HG03378 (cell line): ENCODE results near the gene AGAP1.

Experiments
- ATAC-seq: cut with Tn5 transposase; IDR thresholded peaks from one replicate; pipeline ENCODE4 v1.9.1; 2021; ENCODE audit warnings: mild to moderate bottlenecking, moderate library complexity; ENCODE audit not compliant: unreplicated experiment

AGAP1 gene

DNA sequence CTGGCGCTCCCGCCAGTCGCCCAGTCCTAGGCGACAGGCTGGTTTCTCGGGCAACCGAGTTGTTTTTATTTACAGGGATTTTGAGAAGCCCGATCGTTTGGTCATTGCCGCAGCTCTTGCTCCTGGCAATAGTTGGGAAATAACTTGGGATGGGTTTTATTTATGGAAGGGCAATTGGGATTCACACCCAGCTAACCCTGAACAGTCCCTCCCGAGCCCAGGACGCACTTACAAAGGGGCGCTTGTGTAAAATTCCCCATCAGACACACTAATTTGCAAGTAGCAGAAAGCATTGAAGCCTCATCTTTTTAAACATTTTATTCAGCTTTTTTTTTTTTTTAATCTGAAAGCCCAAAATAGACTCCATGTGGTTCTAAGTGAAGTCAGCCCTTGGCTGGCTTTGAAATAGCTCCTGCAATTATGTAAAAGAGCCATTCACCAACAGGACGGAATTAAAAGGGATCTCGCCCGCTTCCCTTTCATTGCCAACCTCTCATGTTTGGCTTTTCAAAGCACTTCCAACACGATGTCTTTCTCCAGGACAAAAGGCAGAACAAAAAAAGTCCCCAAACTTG, 677.9 kb downstream of the AGAP1 start:
- ATAC-seq: no peak

DNA sequence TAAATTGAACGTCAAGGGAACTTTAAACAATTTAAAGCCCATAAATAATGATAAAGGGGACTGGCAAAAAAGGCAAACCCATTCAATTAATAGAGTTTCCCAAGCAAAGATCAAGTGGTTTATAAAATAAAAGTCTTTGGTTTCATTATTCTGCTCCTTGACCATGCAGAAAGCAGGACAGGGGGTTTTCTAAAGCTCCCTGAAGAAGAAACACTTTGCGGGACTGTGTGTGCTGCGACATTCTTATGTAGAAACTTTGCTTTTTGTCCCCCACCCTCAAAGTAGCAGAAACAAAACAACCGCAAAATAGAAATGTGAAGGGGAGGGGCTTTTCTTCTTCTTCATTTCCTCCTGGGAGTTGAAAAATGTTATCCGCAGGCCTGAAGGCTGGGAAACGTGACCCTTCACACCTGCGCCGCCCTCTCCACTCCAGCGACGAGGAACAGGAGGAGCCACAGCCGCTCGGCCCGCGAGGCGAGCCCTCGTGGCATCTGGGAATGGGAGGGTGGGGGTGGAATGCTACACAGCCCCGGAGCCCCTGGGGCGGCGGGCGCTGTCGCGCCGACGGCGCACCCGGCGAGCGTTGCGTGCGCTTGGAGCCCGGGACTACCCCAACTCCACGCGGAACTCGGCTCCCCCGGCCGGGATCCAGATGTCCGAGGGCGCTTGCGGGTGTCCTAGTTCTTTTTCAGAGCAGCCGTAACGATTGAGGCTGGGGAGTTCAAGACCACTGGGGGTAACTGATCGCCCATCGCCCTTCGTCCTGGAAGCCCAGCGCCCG, 678.6 kb downstream of the AGAP1 start:
- ATAC-seq: no peak

DNA sequence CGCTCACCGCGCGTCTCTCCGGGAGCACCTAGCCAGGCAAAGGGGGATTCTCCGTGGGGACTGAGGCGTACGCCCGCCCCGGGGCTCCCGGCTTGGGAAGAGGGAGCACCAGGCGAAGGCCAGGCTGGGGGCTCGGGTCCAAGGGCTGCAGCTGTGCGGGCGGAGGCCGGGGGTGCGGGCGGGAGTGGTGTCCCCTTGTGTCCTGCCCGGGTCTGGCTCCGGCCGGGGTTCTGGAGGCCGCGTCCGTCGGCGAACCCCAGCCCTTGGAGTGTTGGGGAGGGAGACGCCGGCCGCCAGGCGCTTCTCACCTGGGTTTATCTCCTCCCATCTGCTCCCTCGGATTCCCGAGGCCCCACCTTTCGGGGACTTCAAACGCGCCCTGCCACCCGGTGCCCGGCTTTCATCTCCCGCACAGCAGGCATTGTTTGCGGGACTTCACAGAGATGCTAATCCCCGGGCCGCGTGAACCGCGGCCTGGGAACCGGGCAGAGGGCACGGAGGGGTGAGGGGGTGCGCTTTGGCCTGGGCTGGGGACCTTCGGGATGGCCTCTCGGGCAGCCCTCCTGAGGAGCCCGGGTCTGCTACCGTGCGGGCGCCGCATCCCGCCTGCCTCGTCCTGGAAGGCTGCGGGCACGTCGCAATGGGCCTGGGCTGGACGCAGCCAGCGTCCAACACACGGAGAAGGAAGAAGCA, 679.3 kb downstream of the AGAP1 start:
- ATAC-seq: no peak

DNA sequence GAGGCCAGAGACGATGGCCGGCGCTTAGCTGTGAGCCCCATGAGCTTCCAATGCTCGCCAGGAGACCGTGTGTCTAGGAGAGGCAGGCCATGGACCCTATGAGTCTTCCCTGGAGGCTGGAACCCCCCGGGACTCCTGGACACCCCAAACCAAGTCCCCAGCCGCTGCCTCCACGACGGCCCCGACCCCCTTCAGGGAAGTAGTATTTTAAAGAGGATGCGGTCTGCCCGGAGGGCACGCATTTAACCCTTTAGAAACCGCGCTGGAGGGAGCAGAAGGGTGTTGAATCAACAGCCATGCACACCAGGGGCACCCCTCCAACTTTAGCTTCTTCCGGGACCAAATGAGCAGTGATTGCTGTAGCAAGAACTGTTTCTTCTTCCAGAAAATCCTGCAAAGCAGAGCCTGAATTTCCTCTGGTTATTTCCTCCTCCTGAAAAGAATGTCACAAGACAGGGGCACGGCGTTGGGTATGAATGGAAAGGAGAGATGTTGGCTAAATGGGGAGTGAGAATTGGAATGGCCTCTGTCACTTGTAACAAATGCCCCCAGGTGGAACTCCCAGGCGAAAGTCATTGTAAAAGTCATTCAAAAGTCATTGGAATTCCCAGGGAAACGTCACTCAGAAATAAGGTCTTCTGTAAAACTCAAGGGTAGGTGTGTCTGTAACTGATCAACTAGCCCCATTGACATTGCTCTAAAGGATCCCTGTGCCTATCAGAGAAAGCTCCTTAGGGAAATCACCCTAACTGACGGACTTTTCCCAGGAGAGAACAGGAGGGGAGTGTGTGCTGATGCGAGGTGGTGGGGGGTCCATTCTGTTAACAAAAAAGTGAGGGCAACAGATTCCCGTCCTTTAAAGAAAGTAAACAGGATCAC, 680.1 kb downstream of the AGAP1 start:
- no peak for ATAC-seq

DNA sequence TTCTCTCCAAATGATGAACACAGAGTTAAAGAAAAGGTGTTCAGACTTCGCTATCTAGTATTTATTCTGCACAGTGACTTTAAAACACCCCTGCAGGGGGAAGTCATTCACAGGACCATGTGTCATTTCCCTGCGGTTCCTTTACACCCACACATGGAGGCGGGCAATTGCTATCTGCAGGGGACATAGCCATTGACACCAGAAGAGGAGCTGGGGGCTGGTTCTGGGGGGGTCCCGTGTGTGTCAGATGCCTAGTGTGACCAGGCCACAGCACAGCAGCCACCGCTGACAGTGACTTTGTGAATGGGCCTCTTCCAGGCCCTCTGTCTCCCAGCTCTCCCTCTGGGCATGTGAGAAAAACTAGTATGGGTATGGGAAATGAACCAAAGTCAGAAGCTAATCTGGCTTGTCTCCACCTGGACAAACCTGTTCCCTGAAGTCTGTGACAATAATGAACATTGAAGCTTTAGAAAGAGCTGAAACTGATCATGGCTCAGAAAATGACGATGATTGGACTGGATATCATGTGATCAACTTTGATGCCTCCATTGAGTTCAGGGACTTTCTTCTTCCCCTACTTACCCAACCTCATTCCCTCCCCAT, 681.8 kb downstream of the AGAP1 start:
- ATAC-seq: no peak

DNA sequence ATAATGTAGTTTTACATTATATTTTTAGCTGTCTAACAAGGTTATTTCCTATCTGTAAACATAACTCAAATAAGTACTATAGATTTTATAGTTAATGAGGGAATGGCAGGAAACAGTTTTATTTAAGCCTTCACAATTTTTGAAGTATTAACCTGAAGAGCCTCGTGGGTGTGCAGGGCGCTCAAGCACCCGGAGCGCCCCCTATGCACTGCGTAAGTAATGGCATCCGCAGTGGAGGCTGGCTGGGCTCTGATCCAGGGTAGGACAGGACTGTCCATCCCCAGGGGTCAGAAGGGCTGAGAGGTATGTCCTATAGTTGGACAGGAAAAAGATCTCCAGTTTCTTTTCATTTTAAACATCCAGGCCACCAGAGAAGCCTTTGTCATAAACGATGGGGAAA, 682.6 kb downstream of the AGAP1 start:
- ATAC-seq: no peak

DNA sequence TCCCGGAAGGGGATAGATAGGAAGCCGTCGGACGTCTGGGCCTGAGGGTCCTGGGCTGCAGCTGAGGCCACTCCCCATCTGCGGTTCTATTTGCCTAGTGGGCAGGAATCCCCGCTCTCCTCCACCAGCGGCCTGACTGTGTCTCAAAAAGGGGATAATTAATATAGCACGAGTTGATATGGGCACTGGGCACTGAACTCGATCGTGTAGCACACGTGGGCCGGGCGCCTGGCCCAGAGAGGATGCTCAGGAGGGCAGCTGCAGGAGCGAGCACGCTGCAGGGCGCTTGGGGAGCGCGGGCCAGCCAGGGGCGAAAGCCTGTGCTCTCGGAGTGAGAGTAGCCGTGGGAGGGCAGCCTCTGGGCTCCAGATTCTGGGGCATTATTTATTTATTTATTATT, 683.1 kb downstream of the AGAP1 start:
- ATAC-seq: no peak

DNA sequence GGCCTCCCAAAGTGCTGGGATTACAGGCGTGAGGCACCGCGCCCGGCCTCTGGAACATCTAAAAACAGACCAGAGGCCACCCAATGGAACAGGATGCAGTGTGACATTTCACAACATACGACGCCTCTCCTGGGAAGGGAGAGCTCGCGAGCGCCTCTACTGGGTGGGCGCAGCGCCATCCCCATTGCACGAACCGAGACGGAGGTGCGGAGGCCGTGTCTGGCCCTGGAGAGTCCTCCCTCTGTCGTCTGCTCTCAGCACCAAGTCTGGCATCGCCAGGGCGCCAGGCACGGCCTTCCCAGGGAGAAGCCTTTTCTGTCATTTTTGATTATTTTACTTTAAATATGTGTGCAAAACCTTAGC, 683.7 kb downstream of the AGAP1 start:
- no peak for ATAC-seq

DNA sequence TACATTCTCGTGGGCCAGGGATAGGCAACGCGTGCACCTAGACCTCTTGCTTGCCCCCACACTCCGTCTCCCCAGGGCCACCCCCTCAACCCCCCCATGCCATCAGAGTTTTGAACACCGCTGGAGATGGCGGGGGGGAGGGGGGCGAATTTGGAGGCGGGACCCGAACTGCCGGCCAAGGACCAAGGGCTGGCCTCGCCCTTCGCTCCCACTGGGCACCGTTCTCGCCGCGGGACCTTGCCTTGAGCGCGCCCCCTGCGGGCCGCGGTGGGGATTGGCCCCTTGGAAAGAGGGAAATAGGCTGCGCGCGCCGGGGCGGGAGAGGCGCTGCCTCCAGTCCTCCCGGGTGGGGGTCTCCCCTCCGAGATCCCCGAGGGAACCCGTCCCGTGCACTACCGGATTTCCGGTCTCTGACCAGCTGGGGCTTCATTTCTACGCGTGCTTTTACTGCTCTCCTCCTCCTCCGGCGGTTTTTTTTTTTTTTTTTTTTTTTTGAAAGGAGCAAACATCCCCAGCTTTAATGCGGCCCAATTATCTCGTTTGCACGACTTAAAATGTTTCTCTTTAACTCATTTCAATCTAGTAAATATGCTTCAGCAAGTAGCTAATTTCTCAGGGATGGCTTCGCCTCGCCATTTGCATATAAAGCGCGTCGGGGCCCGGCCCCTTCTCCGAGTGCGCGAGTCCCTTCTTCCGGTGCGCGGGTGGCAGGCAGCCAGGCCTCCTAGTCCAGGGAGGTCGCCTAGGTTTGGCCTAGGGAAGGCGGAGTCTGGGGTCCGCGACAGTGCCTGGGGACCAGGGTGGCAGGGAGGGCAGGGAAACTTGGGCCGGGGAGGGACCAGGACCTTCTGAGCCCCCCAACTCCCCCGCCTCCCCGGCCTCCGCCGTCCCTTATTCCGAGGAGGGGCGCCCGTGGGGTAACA, 684.4 kb downstream of the AGAP1 start:
- ATAC-seq: no peak

DNA sequence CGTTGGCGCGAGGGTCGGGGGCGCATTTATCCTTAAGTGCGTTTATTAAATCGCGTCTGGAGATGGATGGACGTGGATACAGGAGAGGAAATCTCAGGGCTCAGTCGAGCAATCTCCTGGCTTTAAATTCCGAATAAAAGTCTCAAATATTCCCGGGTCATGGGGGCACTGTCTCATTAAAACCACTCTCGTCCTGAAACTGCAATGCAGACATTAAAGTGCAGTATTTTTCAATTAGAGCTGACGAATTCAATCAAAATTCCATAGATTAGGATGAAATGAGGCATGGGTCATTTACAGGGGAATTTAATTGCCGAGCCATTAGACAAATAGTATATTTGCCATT, 685.0 kb downstream of the AGAP1 start:
- no peak for ATAC-seq

DNA sequence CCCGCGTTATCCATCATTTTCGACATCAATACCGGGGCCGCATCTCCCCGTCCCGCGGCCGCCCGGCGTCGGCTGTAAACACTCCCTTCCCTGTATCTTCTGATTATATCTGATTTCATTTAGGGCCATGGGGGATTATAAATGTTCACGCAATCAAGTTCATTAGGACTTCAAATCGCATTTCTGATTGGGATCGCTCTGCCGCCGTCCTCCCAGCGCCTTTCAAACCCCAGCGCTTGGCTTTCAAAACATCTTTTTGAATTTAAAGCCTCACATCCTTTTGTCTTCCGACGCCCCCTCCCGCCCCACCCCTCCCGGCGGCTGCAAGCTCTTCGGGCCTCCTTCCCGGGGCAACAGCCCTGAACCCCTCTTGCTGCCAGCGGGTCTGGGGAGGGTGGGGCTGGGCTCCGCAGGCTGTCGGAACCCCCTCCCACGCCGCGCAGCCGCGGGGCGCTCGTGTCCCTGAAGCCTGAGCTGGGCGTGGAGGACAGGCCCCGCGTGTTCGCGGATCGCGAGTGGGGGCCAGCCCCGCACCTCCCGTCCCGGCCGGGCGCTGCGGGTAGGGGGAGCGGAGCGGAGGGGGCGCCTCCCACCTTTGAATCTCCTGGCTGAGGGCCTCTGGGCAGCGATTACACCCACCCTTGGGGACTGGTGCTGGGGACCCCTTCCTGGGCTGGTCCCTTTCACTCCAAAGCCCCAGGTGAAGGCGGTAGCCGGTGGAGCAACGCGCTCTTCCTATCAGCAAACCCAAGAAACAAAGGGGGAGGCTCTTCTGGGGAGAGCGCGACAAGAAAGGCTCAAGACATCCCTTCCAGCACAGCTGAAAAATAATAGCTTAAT, 685.6 kb downstream of the AGAP1 start:
- no peak for ATAC-seq

DNA sequence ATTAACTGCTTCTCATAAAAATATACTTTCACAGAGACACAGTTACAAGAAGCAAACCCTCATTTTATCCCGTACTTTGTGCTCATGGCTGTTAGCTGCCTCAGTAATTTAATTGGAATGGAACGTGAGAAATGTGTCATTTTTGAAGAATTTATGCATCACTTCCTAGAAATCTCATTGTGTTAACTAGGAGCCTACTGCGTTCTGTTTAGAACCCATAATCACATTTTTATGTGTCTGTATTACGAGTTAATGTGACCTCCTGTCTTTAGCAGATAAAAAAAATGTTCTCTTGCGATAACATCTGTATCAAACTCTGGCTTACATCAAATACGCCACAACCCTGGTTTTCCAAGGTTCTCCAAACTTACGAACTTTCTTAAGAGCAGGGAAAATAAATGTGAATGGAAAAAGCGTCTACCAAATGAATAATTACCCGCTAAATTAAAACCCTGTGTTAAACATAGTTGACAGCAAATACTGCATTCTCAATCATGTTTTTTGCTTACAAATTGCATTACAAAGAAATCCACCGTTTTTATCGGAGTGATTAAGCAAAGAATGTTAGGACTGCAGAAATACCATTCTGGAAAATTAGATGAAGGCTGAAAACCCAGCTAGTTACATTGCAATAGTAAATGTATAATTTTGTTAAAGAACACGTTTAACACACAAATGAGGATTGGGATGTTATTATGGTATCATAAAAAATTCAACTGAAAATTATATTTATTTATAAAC, 686.4 kb downstream of the AGAP1 start:
- no peak for ATAC-seq

DNA sequence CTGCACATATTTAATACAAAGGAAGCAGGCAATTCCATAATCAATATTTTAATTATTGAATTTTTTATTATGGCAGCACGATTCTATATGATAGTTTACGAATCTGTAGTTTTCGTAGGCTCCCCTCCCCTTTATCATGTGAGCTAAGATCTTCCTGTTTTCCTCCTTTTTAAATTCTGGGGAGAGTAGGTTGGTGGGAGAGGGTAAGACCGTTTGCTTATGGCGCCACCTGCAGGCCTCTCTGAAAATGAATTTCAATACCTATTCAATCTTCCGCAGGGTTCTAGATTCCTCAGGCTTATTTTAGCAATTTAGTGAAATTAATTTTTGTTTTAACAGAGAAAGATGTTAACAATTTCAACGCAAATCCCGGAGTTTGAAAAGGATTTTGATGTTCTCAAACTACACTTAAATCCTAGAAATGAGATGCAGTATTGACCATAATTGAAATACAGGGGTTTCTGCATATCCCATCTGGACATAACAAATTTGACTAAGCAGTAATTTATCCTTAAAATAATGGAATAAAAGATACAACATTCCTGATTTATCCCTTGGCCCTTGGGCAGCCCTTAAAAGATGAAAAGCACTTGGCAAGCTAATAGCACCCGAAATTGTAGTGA, 687.1 kb downstream of the AGAP1 start:
- no peak for ATAC-seq
